CD14-positive monocyte (primary cell): ENCODE measurements around the gene SLC6A18. TPM values are rescaled to one million over a fixed set of nuclear protein-coding genes. Genes with fewer than 3 reads are reported as not detected.

Source experiments
- DNase-seq, 3 donors: peaks; one replicate each; pipeline ENCODE4 v3.0.0-alpha.2; 2011 to 2022
- H2AFZ ChIP-seq: 2 replicates; pipeline ENCODE4 v1.6.0; 2012; ENCODE audit warnings: mild to moderate bottlenecking, low read depth, low read length, inconsistent platforms; ENCODE audit not compliant: insufficient read depth, poor library complexity, severe bottlenecking
- H3K27ac ChIP-seq, 2 donors: 1 replicate in 1 of 2; 2 replicates in 1 of 2; pipeline ENCODE4 v1.5.1; 2012 to 2013; ENCODE audit warnings: low read length in 2 of 2, control low read depth in 1 of 2, inconsistent platforms in 1 of 2, low read depth in 1 of 2, mild to moderate bottlenecking in 1 of 2
- H3K27me3 ChIP-seq, 2 donors: one replicate each; pipeline versions ENCODE4 v1.6.0 to v1.6.1; 2011 to 2013; ENCODE audit warnings: low read length in 2 of 2; ENCODE audit not compliant: control insufficient read depth in 2 of 2, insufficient read depth in 2 of 2
- H3K36me3 ChIP-seq, 2 donors: replicated peaks in 1 of 2; 1 replicate in 1 of 2; 2 replicates in 1 of 2; pipeline versions ENCODE4 v1.5.1 to v1.6.1; 2012 to 2013; ENCODE audit warnings: low read length in 2 of 2, control low read depth in 1 of 2, inconsistent platforms in 1 of 2, mild to moderate bottlenecking in 1 of 2; ENCODE audit not compliant: insufficient read depth in 2 of 2, control insufficient read depth in 1 of 2
- H3K4me1 ChIP-seq, 2 donors: 1 replicate in 1 of 2; 2 replicates in 1 of 2; pipeline versions ENCODE4 v1.5.1 to v1.6.1; 2012 to 2013; ENCODE audit warnings: low read length in 2 of 2, control low read depth in 1 of 2, inconsistent platforms in 1 of 2, mild to moderate bottlenecking in 1 of 2, moderate library complexity in 1 of 2; ENCODE audit not compliant: insufficient read depth in 2 of 2, control insufficient read depth in 1 of 2
- H3K4me2 ChIP-seq: replicated peaks from 2 replicates; pipeline ENCODE3; 2012; ENCODE audit warnings: low read length, moderate library complexity, mild to moderate bottlenecking; ENCODE audit not compliant: poor library complexity, severe bottlenecking; ENCODE audit errors: extremely low read depth
- H3K4me3 ChIP-seq, 3 experiments: fragments of 200-600 bp in 1 of 3; sonication (generic) in 1 of 3; replicated peaks in 1 of 3; 1 replicate in 2 of 3; 2 replicates in 1 of 3; pipeline ENCODE4 v1.5.1; 2011 to 2013; ENCODE audit warnings: low read length in 3 of 3, mild to moderate bottlenecking in 3 of 3, control low read depth in 2 of 3, low read depth in 2 of 3, inconsistent platforms in 1 of 3, moderate library complexity in 1 of 3
- H3K79me2 ChIP-seq: 2 replicates; pipeline ENCODE4 v1.6.0; 2012; ENCODE audit warnings: mild to moderate bottlenecking, control low read depth, inconsistent platforms, low read length, moderate library complexity; ENCODE audit not compliant: insufficient read depth
- H3K9ac ChIP-seq: 2 replicates; pipeline ENCODE4 v1.6.0; 2017; ENCODE audit warnings: low read length, mild to moderate bottlenecking; ENCODE audit not compliant: insufficient read depth, poor library complexity, severe bottlenecking
- H3K9me3 ChIP-seq, 2 donors: replicated peaks in 1 of 2; 1 replicate in 1 of 2; 2 replicates in 1 of 2; pipeline versions ENCODE4 v1.5.1 to v1.6.1; 2012 to 2013; ENCODE audit warnings: low read length in 2 of 2, control low read depth in 1 of 2; ENCODE audit not compliant: control insufficient read depth in 1 of 2, insufficient read depth in 1 of 2
- H4K20me1 ChIP-seq: 2 replicates; pipeline ENCODE4 v1.6.0; 2012; ENCODE audit warnings: mild to moderate bottlenecking, low read length, control low read depth, moderate library complexity; ENCODE audit not compliant: insufficient read depth
- H3K27ac Mint-ChIP-seq, 7 donors: one replicate each; pipeline ENCODE4 v1.8.0; 2020; ENCODE audit warnings: mild to moderate bottlenecking in 7 of 7, mixed read lengths in 7 of 7, moderate library complexity in 6 of 7, inconsistent platforms in 2 of 7
- H3K27me3 Mint-ChIP-seq, 3 donors: one replicate each; pipeline ENCODE4 v1.8.0; 2021 to 2022; ENCODE audit warnings: low read depth in 3 of 3, mild to moderate bottlenecking in 3 of 3, mixed read lengths in 3 of 3, moderate library complexity in 3 of 3, inconsistent platforms in 1 of 3
- H3K36me3 Mint-ChIP-seq, 2 donors: one replicate each; pipeline ENCODE4 v1.8.0; 2020; ENCODE audit warnings: mixed read lengths in 2 of 2, inconsistent platforms in 1 of 2, mild to moderate bottlenecking in 1 of 2
- H3K4me1 Mint-ChIP-seq: one replicate; pipeline ENCODE4 v1.8.0; 2020; ENCODE audit warnings: mild to moderate bottlenecking, mixed read lengths
- H3K4me3 Mint-ChIP-seq, 2 donors: one replicate each; pipeline ENCODE4 v1.8.0; 2020; ENCODE audit warnings: mild to moderate bottlenecking in 2 of 2, mixed read lengths in 2 of 2, moderate library complexity in 1 of 2
- H3K9me3 Mint-ChIP-seq, 7 donors: one replicate each; pipeline ENCODE4 v1.8.0; 2020 to 2022; ENCODE audit warnings: mixed read lengths in 7 of 7, mild to moderate bottlenecking in 6 of 7, moderate library complexity in 6 of 7, inconsistent platforms in 2 of 7
- CTCF ChIP-seq: fragments of 200-600 bp; IDR thresholded peaks from one replicate; pipeline ENCODE4 v1.8.0; 2022; ENCODE audit warnings: antibody characterized with exemption, mild to moderate bottlenecking
- WGBS: methylation state at CpG from one replicate; pipeline ENCODE4 v1.1.5; 2013; ENCODE audit warnings: missing lambda C conversion rate; ENCODE audit not compliant: insufficient coverage; 5-methylcytosine and 5-hydroxymethylcytosine counted together
- intact Hi-C, 2 donors: fragments of 100-400 bp; cut with micrococcal nuclease; formaldehyde crosslinking; loops; one replicate each; pipeline versions ENCODE4 v1.15.0 to v1.15.1; 2023
- polyA plus RNA-seq, 3 donors: library from polyadenylated mRNA; depleted of rRNA in 1 of 3; unstranded in 2 of 3; stranded (reverse) in 1 of 3; fragments of 300-500 nt in 2 of 3; fragments of >200 nt in 1 of 3; fragmentation: Illumina TruSeq in 2 of 3; gene quantifications; 1 replicate in 2 of 3; 2 replicates in 1 of 3; pipeline ENCODE4 v1.2.3, GENCODE V29; 2012 to 2021

Gene SLC6A18
- polyA plus RNA-seq, 3 donors = not detected

DNA sequence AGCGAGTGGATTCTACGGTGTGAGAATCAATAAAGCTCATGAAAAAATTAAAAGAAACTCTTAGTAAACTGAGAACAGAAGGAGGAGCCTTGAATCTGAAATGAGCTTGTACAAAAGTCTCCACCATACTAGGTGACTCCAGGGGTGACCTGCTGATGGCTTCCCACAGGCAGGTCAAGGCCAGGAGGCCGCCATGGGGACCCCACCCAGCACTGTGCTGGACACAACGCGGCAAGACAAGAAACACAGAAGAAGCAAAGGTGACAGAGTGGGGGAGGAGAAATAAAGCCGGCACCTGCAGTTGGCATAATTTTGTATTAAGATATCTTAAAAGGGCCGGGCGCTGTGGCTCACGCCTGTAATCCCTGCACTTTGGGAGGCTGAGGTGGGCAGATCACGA lies 35.9 kb upstream of the SLC6A18 start:
- Mint-ChIP-seq H3K4me3 (no peak overlapping the region), H3K27me3 (peaks cover 2 to 20% (median 9%) of the 10 kb centered on the region in 3 donors), H3K4me1 (peaks cover 2% of the 10 kb centered on the region), H3K36me3 (no peaks in the 10 kb centered on the region), H3K27ac (no peak overlapping the region), H3K9me3 (no peaks in the 10 kb centered on the region)
- DNase-seq = no peak
- no peaks in the 10 kb centered on the region for H3K79me2 ChIP-seq
- H3K36me3 ChIP-seq = no peaks in the 10 kb centered on the region
- H3K9me3 ChIP-seq = no peaks in the 10 kb centered on the region
- no peaks in the 10 kb centered on the region for H4K20me1 ChIP-seq
- no peaks in the 10 kb centered on the region for H3K27me3 ChIP-seq
- no peak overlapping the region for H3K27ac ChIP-seq
- H3K4me3 ChIP-seq = no peak overlapping the region
- no peak overlapping the region for H3K4me2 ChIP-seq
- H2AFZ ChIP-seq = no peak overlapping the region
- intact Hi-C loops = no loop called here
- no peak for TF ChIP-seq CTCF
- H3K9ac ChIP-seq = no peak overlapping the region
- H3K4me1 ChIP-seq = no peaks in the 10 kb centered on the region
- WGBS = no CpG with 5 or more reads among the region's 10 CpGs

GRCh38 chr5:1190278-1190677 lies 34.9 kb upstream of the SLC6A18 start:
- no peak overlapping the region for H3K4me3 ChIP-seq
- H3K9me3 Mint-ChIP-seq = no peaks in the 10 kb centered on the region
- no peaks in the 10 kb centered on the region for H3K36me3 ChIP-seq
- peaks cover 2% of the 10 kb centered on the region for H3K4me1 Mint-ChIP-seq
- no peak overlapping the region for H3K27ac ChIP-seq
- no peak overlapping the region for H3K9ac ChIP-seq
- H3K27me3 ChIP-seq = no peaks in the 10 kb centered on the region
- no peak for TF ChIP-seq CTCF
- H3K79me2 ChIP-seq = no peaks in the 10 kb centered on the region
- H3K36me3 Mint-ChIP-seq = no peaks in the 10 kb centered on the region
- no peaks in the 10 kb centered on the region for H3K9me3 ChIP-seq
- no peak for DNase-seq
- no peaks in the 10 kb centered on the region for H4K20me1 ChIP-seq
- no peaks in the 10 kb centered on the region for H3K4me1 ChIP-seq
- H3K27me3 Mint-ChIP-seq = peaks cover 3 to 20% (median 9%) of the 10 kb centered on the region in 3 donors
- no peak overlapping the region for H3K4me3 Mint-ChIP-seq
- 83% methylated on average over 5 of the region's 12 CpGs for WGBS
- intact Hi-C loops = no loop called here
- H3K27ac Mint-ChIP-seq = peak overlapping the region in 1 of 7 donors; percentile 13
- no peak overlapping the region for H2AFZ ChIP-seq
- H3K4me2 ChIP-seq = no peak overlapping the region
